NOMO-1 treated with dmso at 0.1 percent for 144 hours (cell line): ENCODE data around the gene GDF2.

Source experiments
- DNase-seq: peaks from one replicate; lab custom pipeline; 2025; ENCODE audit not compliant: unreplicated experiment; lab: John Stamatoyannopoulos, UW

Gene GDF2

GRCh38 chr10:47331954-47332353 lies 9.7 kb downstream of the GDF2 start:
- no peak for DNase-seq

- DNase-seq = no peak
Observed at GRCh38 chr10:47332371-47332770, 10.1 kb downstream of the GDF2 start.

GRCh38 chr10:47332946-47333345 lies 10.7 kb downstream of the GDF2 start:
- no peak for DNase-seq

- DNase-seq = no peak
Observed at GRCh38 chr10:47333532-47333931, 11.3 kb downstream of the GDF2 start.

GRCh38 chr10:47334466-47335295 lies 12.4 kb downstream of the GDF2 start:
- no peak for DNase-seq

GRCh38 chr10:47335906-47336305 lies 13.7 kb downstream of the GDF2 start:
- no peak for DNase-seq

- no peak for DNase-seq
Observed at GRCh38 chr10:47336387-47337134, 14.3 kb downstream of the GDF2 start.

- DNase-seq = no peak
Observed at GRCh38 chr10:47337310-47337709, 15.1 kb downstream of the GDF2 start.

- DNase-seq = no peak
Observed at GRCh38 chr10:47339186-47339735, 17.0 kb downstream of the GDF2 start.

GRCh38 chr10:47339759-47340607 lies 17.7 kb downstream of the GDF2 start:
- peak; percentile 79 for DNase-seq

GRCh38 chr10:47340608-47341170 lies 18.4 kb downstream of the GDF2 start:
- peak; percentile 60 for DNase-seq

GRCh38 chr10:47344996-47345870 lies 23.0 kb downstream of the GDF2 start:
- no peak for DNase-seq

- no peak for DNase-seq
Observed at GRCh38 chr10:47346581-47347302, 24.5 kb downstream of the GDF2 start.

- DNase-seq = no peak
Observed at GRCh38 chr10:47347303-47347675, 25.0 kb downstream of the GDF2 start.

- no peak for DNase-seq
Observed at GRCh38 chr10:47348138-47348651, 25.9 kb downstream of the GDF2 start, which contains the start of gene RBP3. Gene RBP3, plus strand, starts transcription at chr10:47348363. Its CDS starts 122 bp downstream, at chr10:47348485.

GRCh38 chr10:47348661-47349470 lies 26.6 kb downstream of the GDF2 start:
- no peak for DNase-seq

GRCh38 chr10:47349516-47349915 lies 27.3 kb downstream of the GDF2 start:
- no peak for DNase-seq

- DNase-seq = no peak
Observed at GRCh38 chr10:47349941-47350371, 27.7 kb downstream of the GDF2 start.
